HCT116 (cell line): ENCODE results near the gene KCNC4. TPM values are rescaled to one million over a fixed set of nuclear protein-coding genes. Genes with fewer than 3 reads are reported as not detected.

ENCODE experiments used
- ATAC-seq: fragments of 200-7000 bp; cut with Tn5 transposase; 2 replicates; pipeline ENCODE4 v1.9.1; 2020; ENCODE audit warnings: mild to moderate bottlenecking, moderate library complexity
- BruUV-seq: library from RNA; stranded (reverse); fragments of 400-500 nt; replicated peaks from 2 replicates; lab custom pipeline; 2021; lab: Mats Ljungman, UMichigan
- CTCF ChIA-PET: fragments of 300-600 bp; sonication (Branson Sonifier 250); formaldehyde crosslinking; loops from one replicate; lab custom pipeline; 2021; ENCODE audit warnings: antibody characterized with exemption; lab: Charles Lee
- POLR2A ChIA-PET: fragments of 300-600, 350-600 bp; sonication (Branson Sonifier 250); formaldehyde crosslinking; loops from one replicate; lab custom pipeline; 2021; ENCODE audit warnings: antibody characterized with exemption; lab: Charles Lee
- RAD21 ChIA-PET, 2 experiments: fragments of 300-600 bp; sonication (Branson Sonifier 250); formaldehyde crosslinking; loops; one replicate each; lab custom pipeline; 2023; ENCODE audit warnings: low total read pairs in 2 of 2; ENCODE audit not compliant: uncharacterized antibody in 2 of 2, unreplicated experiment in 2 of 2, low non-redundant PET in 1 of 2; lab: Charles Lee
- DNase-seq: peaks from one replicate; pipeline ENCODE4 v3.0.0-alpha.2; 2010; ENCODE audit warnings: low read depth, low spot score
- H2AFZ ChIP-seq: fragments of 200-600 bp; shearing (Covaris generic), sonication (generic); 2 replicates; pipeline ENCODE4 v1.6.1; 2017; ENCODE audit warnings: low read depth, mixed run types, mixed read lengths, antibody characterized with exemption, low read length; ENCODE audit not compliant: poor library complexity, severe bottlenecking
- H3K27ac ChIP-seq: 2 replicates; pipeline ENCODE4 v1.5.1; 2012; ENCODE audit warnings: low read depth, low read length
- H3K27me3 ChIP-seq: fragments of 200-600 bp; sonication (generic); 2 replicates; pipeline ENCODE4 v1.6.1; 2016; ENCODE audit warnings: mixed run types, low read length, mixed read lengths; ENCODE audit not compliant: insufficient read depth
- H3K36me3 ChIP-seq, 2 experiments: fragments of 200-500 bp in 1 of 2; fragments of 200-600 bp in 1 of 2; sonication (Bioruptor generic) in 1 of 2; sonication (generic) in 1 of 2; 2 replicates each; pipeline versions ENCODE4 v1.5.1 to v1.6.1; 2014 to 2016; ENCODE audit warnings: low read length in 2 of 2, inconsistent platforms in 1 of 2, mixed read lengths in 1 of 2, mixed run types in 1 of 2; ENCODE audit not compliant: insufficient read depth in 2 of 2, control insufficient read depth in 1 of 2
- H3K4me1 ChIP-seq, 2 experiments: fragments of 200-600 bp in 1 of 2; sonication (generic) in 1 of 2; 2 replicates each; pipeline versions ENCODE4 v1.5.1 to v1.6.1; 2012 to 2017; ENCODE audit warnings: low read length in 2 of 2, inconsistent platforms in 1 of 2, mild to moderate bottlenecking in 1 of 2, mixed read lengths in 1 of 2, mixed run types in 1 of 2, moderate library complexity in 1 of 2; ENCODE audit not compliant: insufficient read depth in 2 of 2, control insufficient read depth in 1 of 2
- H3K4me2 ChIP-seq: fragments of 200-600 bp; sonication (generic); 2 replicates; pipeline ENCODE4 v1.6.1; 2017; ENCODE audit warnings: mixed run types, low read length, mixed read lengths
- H3K4me3 ChIP-seq, 2 experiments: fragments of 200-600 bp in 1 of 2; sonication (generic) in 1 of 2; replicated peaks in 1 of 2; 2 replicates each; pipeline ENCODE4 v1.5.1; 2011 to 2016; ENCODE audit warnings: low read length in 2 of 2, control low read depth in 1 of 2, low read depth in 1 of 2, mild to moderate bottlenecking in 1 of 2, mixed read lengths in 1 of 2, mixed run types in 1 of 2
- H3K79me2 ChIP-seq: fragments of 200-600 bp; sonication (generic); 2 replicates; pipeline ENCODE4 v1.6.1; 2017; ENCODE audit warnings: mild to moderate bottlenecking, mixed run types, low read length, moderate library complexity, mixed read lengths; ENCODE audit not compliant: insufficient read depth
- H3K9ac ChIP-seq: fragments of 200-600 bp; sonication (generic); 2 replicates; pipeline ENCODE4 v1.6.1; 2016; ENCODE audit warnings: low read length, mixed read lengths
- H3K9me2 ChIP-seq: fragments of 200-600 bp; sonication (generic), shearing (Covaris generic); 2 replicates; pipeline ENCODE4 v1.6.1; 2017; ENCODE audit warnings: mixed run types, mild to moderate bottlenecking, moderate library complexity; ENCODE audit not compliant: insufficient read depth
- H3K9me3 ChIP-seq, 2 experiments: fragments of 200-500 bp in 1 of 2; fragments of 200-600 bp in 1 of 2; sonication (Bioruptor generic) in 1 of 2; sonication (generic) in 1 of 2; 2 replicates each; pipeline ENCODE4 v1.6.1; 2014 to 2017; ENCODE audit warnings: low read length in 2 of 2, mixed read lengths in 2 of 2, inconsistent platforms in 1 of 2, low read depth in 1 of 2, mild to moderate bottlenecking in 1 of 2, mixed run types in 1 of 2, moderate library complexity in 1 of 2; ENCODE audit not compliant: control insufficient read depth in 1 of 2, insufficient read depth in 1 of 2
- H4K20me1 ChIP-seq: fragments of 200-600 bp; sonication (generic), shearing (Covaris generic); 2 replicates; pipeline ENCODE4 v1.6.1; 2017; ENCODE audit warnings: mixed run types, mild to moderate bottlenecking, moderate library complexity; ENCODE audit not compliant: insufficient read depth
- CBX3 ChIP-seq: IDR thresholded peaks from 2 replicates; pipeline ENCODE4 v1.6.1; 2012; ENCODE audit warnings: low read depth
- CEBPB ChIP-seq: IDR thresholded peaks from 2 replicates; pipeline ENCODE4 v1.6.1; 2012; ENCODE audit warnings: low read depth
- EGR1 ChIP-seq: IDR thresholded peaks from 2 replicates; pipeline ENCODE4 v1.6.1; 2012; ENCODE audit warnings: low read depth
- ELF1 ChIP-seq: IDR thresholded peaks from 2 replicates; pipeline ENCODE4 v1.6.1; 2012; ENCODE audit warnings: low read depth, borderline replicate concordance
- EZH2 ChIP-seq: fragments of 200-600 bp; sonication (generic); IDR thresholded peaks from 2 replicates; pipeline ENCODE4 v1.6.1; 2017; ENCODE audit warnings: antibody characterized with exemption, mixed run types
- EZH2phosphoT487 ChIP-seq: fragments of 200-600 bp; IDR thresholded peaks from 2 replicates; pipeline ENCODE4 v1.6.1; 2018; ENCODE audit warnings: antibody characterized with exemption, borderline replicate concordance
- JUND ChIP-seq: IDR thresholded peaks from 2 replicates; pipeline ENCODE4 v1.6.1; 2012
- POLR2AphosphoS5 ChIP-seq: IDR thresholded peaks from 2 replicates; pipeline ENCODE4 v1.6.1; 2011; ENCODE audit warnings: mild to moderate bottlenecking, low read depth, low read length, moderate library complexity
- RAD21 ChIP-seq: IDR thresholded peaks from 2 replicates; pipeline ENCODE4 v1.6.1; 2012; ENCODE audit warnings: low read depth, mild to moderate bottlenecking
- SIN3A ChIP-seq: IDR thresholded peaks from 2 replicates; pipeline ENCODE4 v1.6.1; 2012; ENCODE audit warnings: low read depth
- SP1 ChIP-seq: IDR thresholded peaks from 2 replicates; pipeline ENCODE4 v1.6.1; 2012; ENCODE audit warnings: low read depth
- TCF7L2 ChIP-seq: IDR thresholded peaks from 2 replicates; pipeline ENCODE4 v1.7.0; 2011; ENCODE audit warnings: borderline replicate concordance, inconsistent platforms; ENCODE audit not compliant: insufficient read depth, insufficient read length; ENCODE audit errors: extremely low read depth
- YY1 ChIP-seq: IDR thresholded peaks from 2 replicates; pipeline ENCODE4 v1.6.1; 2011; ENCODE audit warnings: low read length, low read depth, moderate library complexity, mild to moderate bottlenecking; ENCODE audit not compliant: insufficient replicate concordance; ENCODE audit errors: extremely low read depth
- ZFX ChIP-seq: fragments of 450-650 bp; IDR thresholded peaks from 2 replicates; pipeline ENCODE4 v1.6.1; 2017
- ZNF274 ChIP-seq: fragments of 200-500 bp; sonication (Bioruptor generic); IDR thresholded peaks from 2 replicates; pipeline ENCODE4 v1.6.1; 2014; ENCODE audit warnings: mild to moderate bottlenecking, low read depth, low read length, inconsistent platforms
- intact Hi-C: fragments of 100-400 bp; cut with micrococcal nuclease; formaldehyde crosslinking; loops from 2 replicates; pipeline ENCODE4 v1.10.0; 2022
- total RNA-seq: library from RNA; stranded (reverse); gene quantifications from one replicate; pipeline ENCODE4 v1.2.1, GENCODE V29; 2021; ENCODE audit not compliant: unreplicated experiment
- TF ChIP-seq, protein P1 (sequence below): IDR thresholded peaks from 2 replicates; pipeline ENCODE4 v1.6.1; 2011; ENCODE audit warnings: mild to moderate bottlenecking, low read length, moderate library complexity; ENCODE audit not compliant: insufficient replicate concordance; ENCODE audit errors: extremely low read depth
- TF ChIP-seq, protein P2 (sequence below): IDR thresholded peaks from 2 replicates; pipeline ENCODE4 v1.6.1; 2012
- TF ChIP-seq, protein P3 (sequence below): IDR thresholded peaks from 2 replicates; pipeline ENCODE4 v1.6.1; 2012; ENCODE audit warnings: low read depth
- TF ChIP-seq, protein P4 (sequence below): IDR thresholded peaks from 2 replicates; pipeline ENCODE4 v1.6.1; 2012

The KCNC4 gene
- total RNA-seq, 1 experiment from 2014 or later = 13.0 TPM

DNA sequence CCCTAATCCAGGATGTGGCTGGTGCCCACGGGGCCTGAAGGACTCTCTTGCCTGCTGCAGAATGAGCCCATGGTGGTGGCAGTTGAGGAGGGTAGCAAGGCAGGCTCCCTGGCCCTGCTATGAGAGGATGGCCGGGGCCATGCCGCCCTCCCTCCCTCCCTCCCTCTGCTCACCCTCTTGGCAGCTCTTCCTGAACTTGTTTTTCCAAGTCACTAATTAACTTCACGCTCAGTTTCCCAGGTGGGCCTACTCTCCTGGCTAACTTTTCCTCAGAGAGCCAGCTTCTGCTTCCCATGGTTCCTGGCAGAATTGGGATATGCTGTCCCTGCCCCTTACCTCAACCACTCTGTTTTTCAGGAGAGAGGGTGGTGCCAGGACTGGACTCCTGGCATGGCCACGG lies 10.2 kb downstream of the KCNC4 start:
- intact Hi-C loops = no loop called here

More for the DNA sequence above, 10.2 kb downstream of the KCNC4 start:
- no peaks in the 10 kb centered on the region for H3K4me1 ChIP-seq
- ATAC-seq (no peak), DNase-seq (no peak)
- RAD21 ChIA-PET = no interaction called here
- no peak overlapping the region for H3K27ac ChIP-seq
- no peak overlapping the region for H3K4me3 ChIP-seq
- POLR2A ChIA-PET = no interaction called here
- no peak overlapping the region for H2AFZ ChIP-seq
- H3K27me3 ChIP-seq = no peaks in the 10 kb centered on the region
- no peaks in the 10 kb centered on the region for H3K9me3 ChIP-seq
- no TSS peak for BruUV-seq
- H3K4me2 ChIP-seq = no peak overlapping the region
- CTCF ChIA-PET = no interaction called here
- no peaks in the 10 kb centered on the region for H3K9me2 ChIP-seq
- H4K20me1 ChIP-seq = no peaks in the 10 kb centered on the region
- TF ChIP-seq, protein P1, sequence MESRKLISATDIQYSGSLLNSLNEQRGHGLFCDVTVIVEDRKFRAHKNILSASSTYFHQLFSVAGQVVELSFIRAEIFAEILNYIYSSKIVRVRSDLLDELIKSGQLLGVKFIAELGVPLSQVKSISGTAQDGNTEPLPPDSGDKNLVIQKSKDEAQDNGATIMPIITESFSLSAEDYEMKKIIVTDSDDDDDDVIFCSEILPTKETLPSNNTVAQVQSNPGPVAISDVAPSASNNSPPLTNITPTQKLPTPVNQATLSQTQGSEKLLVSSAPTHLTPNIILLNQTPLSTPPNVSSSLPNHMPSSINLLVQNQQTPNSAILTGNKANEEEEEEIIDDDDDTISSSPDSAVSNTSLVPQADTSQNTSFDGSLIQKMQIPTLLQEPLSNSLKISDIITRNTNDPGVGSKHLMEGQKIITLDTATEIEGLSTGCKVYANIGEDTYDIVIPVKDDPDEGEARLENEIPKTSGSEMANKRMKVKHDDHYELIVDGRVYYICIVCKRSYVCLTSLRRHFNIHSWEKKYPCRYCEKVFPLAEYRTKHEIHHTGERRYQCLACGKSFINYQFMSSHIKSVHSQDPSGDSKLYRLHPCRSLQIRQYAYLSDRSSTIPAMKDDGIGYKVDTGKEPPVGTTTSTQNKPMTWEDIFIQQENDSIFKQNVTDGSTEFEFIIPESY = no peak
- TF ChIP-seq, protein P2, sequence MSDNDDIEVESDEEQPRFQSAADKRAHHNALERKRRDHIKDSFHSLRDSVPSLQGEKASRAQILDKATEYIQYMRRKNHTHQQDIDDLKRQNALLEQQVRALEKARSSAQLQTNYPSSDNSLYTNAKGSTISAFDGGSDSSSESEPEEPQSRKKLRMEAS = no peak
- TF ChIP-seq CBX3 (no peak), EGR1 (no peak), POLR2AphosphoS5 (no peak), SIN3A (no peak), YY1 (no peak), JUND (no peak), ELF1 (no peak), RAD21 (no peak), ZNF274 (no peak), ZFX (no peak), CEBPB (no peak), EZH2phosphoT487 (no peak), SP1 (no peak), TCF7L2 (no peak), EZH2 (no peak)
- TF ChIP-seq, protein P3, sequence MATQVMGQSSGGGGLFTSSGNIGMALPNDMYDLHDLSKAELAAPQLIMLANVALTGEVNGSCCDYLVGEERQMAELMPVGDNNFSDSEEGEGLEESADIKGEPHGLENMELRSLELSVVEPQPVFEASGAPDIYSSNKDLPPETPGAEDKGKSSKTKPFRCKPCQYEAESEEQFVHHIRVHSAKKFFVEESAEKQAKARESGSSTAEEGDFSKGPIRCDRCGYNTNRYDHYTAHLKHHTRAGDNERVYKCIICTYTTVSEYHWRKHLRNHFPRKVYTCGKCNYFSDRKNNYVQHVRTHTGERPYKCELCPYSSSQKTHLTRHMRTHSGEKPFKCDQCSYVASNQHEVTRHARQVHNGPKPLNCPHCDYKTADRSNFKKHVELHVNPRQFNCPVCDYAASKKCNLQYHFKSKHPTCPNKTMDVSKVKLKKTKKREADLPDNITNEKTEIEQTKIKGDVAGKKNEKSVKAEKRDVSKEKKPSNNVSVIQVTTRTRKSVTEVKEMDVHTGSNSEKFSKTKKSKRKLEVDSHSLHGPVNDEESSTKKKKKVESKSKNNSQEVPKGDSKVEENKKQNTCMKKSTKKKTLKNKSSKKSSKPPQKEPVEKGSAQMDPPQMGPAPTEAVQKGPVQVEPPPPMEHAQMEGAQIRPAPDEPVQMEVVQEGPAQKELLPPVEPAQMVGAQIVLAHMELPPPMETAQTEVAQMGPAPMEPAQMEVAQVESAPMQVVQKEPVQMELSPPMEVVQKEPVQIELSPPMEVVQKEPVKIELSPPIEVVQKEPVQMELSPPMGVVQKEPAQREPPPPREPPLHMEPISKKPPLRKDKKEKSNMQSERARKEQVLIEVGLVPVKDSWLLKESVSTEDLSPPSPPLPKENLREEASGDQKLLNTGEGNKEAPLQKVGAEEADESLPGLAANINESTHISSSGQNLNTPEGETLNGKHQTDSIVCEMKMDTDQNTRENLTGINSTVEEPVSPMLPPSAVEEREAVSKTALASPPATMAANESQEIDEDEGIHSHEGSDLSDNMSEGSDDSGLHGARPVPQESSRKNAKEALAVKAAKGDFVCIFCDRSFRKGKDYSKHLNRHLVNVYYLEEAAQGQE = no peak
- TF ChIP-seq, protein P4, sequence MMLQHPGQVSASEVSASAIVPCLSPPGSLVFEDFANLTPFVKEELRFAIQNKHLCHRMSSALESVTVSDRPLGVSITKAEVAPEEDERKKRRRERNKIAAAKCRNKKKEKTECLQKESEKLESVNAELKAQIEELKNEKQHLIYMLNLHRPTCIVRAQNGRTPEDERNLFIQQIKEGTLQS = no peak
- H3K9ac ChIP-seq = no peak overlapping the region
- H3K79me2 ChIP-seq = peaks cover 9% of the 10 kb centered on the region; the same call in 1 of the 2 replicates
- peaks cover 0 to 2% of the 10 kb centered on the region in 2 experiments; a peak in 1 of 4 replicates for H3K36me3 ChIP-seq
